Activated CD4-positive, alpha-beta T cell treated with anti-CD3 and anti-CD28 coated beads for 1 hour (primary cell): ENCODE measurements around the gene ERBB4.
"Not testable (repeated sequence)": the region's sequence is repeated elsewhere in the genome, so short reads cannot be mapped to it uniquely, and the experiment has no call there.

Experiments used
- DNase-seq: peaks from one replicate; pipeline ENCODE4 v3.0.0-alpha.2; 2020

ERBB4 gene

GRCh38 chr2:211789982-211790381, 748.6 kb downstream of the ERBB4 start:
- no peak for DNase-seq

GRCh38 chr2:211766689-211767088, 771.9 kb downstream of the ERBB4 start:
- no peak for DNase-seq

GRCh38 chr2:211762479-211762878, 776.1 kb downstream of the ERBB4 start:
- DNase-seq = no peak

GRCh38 chr2:211760103-211760502, 778.5 kb downstream of the ERBB4 start:
- DNase-seq = no peak

GRCh38 chr2:211756266-211756665, 782.3 kb downstream of the ERBB4 start:
- DNase-seq = no peak

- no peak for DNase-seq
Measured at GRCh38 chr2:211755187-211755586, 783.4 kb downstream of the ERBB4 start.

- no peak for DNase-seq
Measured at GRCh38 chr2:211751848-211752247, 786.8 kb downstream of the ERBB4 start.

GRCh38 chr2:211748339-211748738, 790.3 kb downstream of the ERBB4 start:
- DNase-seq = no peak

GRCh38 chr2:211745295-211746097, 793.1 kb downstream of the ERBB4 start:
- no peak for DNase-seq

- no peak for DNase-seq
Measured at GRCh38 chr2:211744379-211744778, 794.2 kb downstream of the ERBB4 start.

- DNase-seq = no peak
Measured at GRCh38 chr2:211741966-211742365, 796.6 kb downstream of the ERBB4 start.

GRCh38 chr2:211737282-211737681, 801.3 kb downstream of the ERBB4 start:
- no peak for DNase-seq

GRCh38 chr2:211730215-211730614, 808.4 kb downstream of the ERBB4 start:
- no peak for DNase-seq

GRCh38 chr2:211729433-211729832, 809.2 kb downstream of the ERBB4 start:
- DNase-seq = no peak

GRCh38 chr2:211724933-211725332, 813.7 kb downstream of the ERBB4 start:
- DNase-seq = no peak

GRCh38 chr2:211723398-211723797, 815.2 kb downstream of the ERBB4 start:
- DNase-seq = no peak

- no peak for DNase-seq
Measured at GRCh38 chr2:211722928-211723327, 815.7 kb downstream of the ERBB4 start.

GRCh38 chr2:211721874-211722273, 816.7 kb downstream of the ERBB4 start:
- not testable (repeated sequence) for DNase-seq

- no peak for DNase-seq
Measured at GRCh38 chr2:211709389-211709788, 829.2 kb downstream of the ERBB4 start.

GRCh38 chr2:211692689-211693088, 845.9 kb downstream of the ERBB4 start:
- no peak for DNase-seq

GRCh38 chr2:211690736-211691135, 847.9 kb downstream of the ERBB4 start:
- DNase-seq = no peak

- DNase-seq = no peak
Measured at GRCh38 chr2:211688196-211688595, 850.4 kb downstream of the ERBB4 start.

GRCh38 chr2:211674715-211675114, 863.9 kb downstream of the ERBB4 start:
- no peak for DNase-seq

- DNase-seq = no peak
Measured at GRCh38 chr2:211673133-211673905, 865.3 kb downstream of the ERBB4 start.
